ENCODE data around the gene MS4A15.

The MS4A15 gene

DNA sequence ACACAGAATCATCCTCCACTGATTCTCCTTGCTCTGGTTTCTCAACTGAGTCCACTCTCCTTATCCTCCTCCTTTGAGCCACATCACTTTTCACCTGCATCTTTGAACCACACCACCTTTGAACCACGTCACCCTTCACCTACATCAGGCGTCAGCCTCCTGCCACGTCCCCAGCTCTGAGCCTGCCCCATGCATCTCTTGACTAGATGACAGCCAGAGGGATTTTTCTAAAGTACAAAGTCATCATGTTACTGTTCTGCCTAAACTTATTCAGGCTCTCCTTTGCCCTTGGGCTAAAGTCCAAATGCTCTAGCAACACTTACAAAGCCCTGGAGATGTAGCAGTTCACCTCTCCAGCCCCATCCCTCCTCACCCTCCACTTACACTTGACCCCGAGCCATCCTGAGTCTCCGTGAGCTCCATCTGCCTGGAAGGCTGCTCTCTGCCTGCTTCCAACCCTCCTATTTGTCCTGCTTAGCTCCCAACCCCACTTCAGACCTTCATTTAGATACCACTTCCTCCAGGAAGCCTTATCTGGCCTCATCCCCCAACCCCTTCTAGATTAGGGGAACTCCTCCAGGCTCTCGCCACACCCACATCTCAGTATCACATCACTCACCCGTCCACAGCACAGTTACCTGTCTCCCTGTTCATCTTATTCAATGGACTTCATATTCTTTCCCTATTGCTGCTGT, 24.8 kb downstream of the MS4A15 start:
- DNase-seq (ENCODE audit: low spot score in 2 of 2) (no peak), ATAC-seq (no peak)
- Mint-ChIP-seq H3K36me3 (no peaks in the 10 kb centered on the region), H3K4me3 (no peak overlapping the region), H3K27ac (no peak overlapping the region), H3K4me1 (no peaks in the 10 kb centered on the region), H3K9me3 (no peaks in the 10 kb centered on the region)

DNA sequence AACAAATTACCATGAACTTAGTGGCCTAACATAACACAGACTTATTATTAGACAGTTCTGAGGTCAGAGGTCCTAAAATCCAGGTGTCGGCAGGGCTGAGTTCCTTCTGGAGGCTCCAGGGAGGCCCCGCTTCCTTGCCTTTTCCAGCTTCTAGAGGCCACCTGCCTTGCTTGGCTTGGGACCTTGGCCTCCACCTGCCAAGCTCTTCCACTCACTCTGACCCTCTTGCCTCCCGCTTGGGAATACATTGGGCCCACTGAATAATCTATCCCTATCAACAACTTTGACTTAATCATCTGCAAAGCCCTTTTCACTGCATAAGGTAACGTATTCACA, 25.3 kb downstream of the MS4A15 start:
- Mint-ChIP-seq H3K27ac (no peak overlapping the region), H3K36me3 (no peaks in the 10 kb centered on the region), H3K4me3 (no peak overlapping the region), H3K4me1 (no peaks in the 10 kb centered on the region), H3K9me3 (no peaks in the 10 kb centered on the region)
- DNase-seq (ENCODE audit: low spot score in 2 of 2) (no peak), ATAC-seq (no peak)

DNA sequence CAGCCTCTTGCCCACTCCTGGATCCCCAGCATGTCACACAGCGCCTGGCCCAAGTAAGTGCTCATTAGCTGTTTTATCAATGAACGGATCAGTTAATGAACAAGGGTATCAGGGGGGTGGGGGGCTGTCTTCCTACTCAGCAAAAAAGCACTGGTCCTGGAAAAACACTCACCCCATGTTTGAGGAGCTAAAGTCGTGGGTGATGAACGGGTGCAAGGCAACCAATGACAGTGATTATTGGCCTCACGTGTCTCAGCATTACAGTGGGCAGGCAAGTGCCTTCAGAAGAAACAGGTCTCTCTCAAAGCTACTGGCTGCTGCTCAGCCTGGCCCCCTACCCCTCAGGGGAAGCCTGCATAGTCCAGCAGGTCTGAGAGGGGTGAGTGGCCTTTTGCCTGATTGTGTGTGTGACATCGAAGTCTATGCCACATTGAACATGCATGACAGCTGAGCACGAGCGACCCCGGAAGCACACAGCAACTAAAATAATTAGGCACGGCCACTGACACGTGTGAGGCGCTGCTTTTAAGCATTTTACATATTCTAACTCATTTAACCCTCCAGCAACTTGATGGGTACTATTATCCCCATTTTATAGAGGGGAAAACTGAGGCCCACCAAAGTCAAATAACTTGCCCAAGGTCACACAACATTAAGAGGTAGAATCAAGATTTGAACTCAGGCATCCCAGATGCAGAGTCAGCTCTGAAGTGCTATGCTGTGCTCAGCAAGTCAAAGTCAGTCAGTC, 25.9 kb downstream of the MS4A15 start:
- DNase-seq (ENCODE audit: low spot score in 2 of 2), result no peak
- no peak overlapping the region for H3K27ac Mint-ChIP-seq
- H3K36me3 Mint-ChIP-seq, result no peaks in the 10 kb centered on the region
- no peak overlapping the region for H3K4me3 Mint-ChIP-seq
- ATAC-seq, result no peak
- no peaks in the 10 kb centered on the region for H3K9me3 Mint-ChIP-seq
- no peaks in the 10 kb centered on the region for H3K4me1 Mint-ChIP-seq

DNA sequence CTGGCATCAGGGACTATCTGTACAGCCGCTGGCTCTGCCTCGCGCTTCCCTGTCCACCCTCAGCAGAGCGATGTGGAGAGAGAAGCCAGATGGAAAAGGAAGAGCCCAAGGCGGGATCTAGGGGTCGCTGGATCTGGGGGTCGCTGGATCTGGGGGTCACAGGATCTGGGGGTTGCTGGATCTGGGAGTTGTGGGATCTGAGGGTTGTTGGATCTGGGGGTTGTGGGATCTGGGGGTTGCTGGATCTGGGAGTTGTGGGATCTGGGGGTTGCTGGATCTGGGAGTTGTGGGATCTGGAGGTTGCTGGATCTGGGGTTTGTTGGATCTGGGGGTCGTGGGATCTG, 26.4 kb downstream of the MS4A15 start:
- Mint-ChIP-seq H3K4me1 (no peaks in the 10 kb centered on the region), H3K4me3 (no peak overlapping the region), H3K27ac (no peak overlapping the region), H3K9me3 (no peaks in the 10 kb centered on the region), H3K36me3 (no peaks in the 10 kb centered on the region)
- ATAC-seq (no peak), DNase-seq (ENCODE audit: low spot score in 2 of 2) (no peak)

DNA sequence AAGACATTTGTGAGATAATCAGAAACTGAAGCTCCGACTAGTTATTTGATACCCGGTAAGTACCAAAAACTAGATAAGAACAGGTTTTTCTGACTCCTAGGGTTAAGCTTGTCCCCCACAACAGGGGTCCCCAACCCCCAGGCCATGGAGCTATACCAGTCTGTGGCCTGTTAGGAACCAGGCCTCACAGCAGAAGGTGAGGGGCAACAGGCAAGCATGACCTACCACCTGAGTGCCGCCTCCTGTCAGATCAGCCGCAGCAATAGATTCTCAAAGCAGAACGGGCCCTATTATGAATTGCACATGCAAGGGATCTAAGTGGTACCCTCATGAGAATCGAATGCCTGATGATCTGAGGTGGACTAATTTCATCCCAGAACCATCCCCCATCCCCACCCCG, 27.2 kb downstream of the MS4A15 start:
- Mint-ChIP-seq H3K36me3 (no peaks in the 10 kb centered on the region), H3K9me3 (no peaks in the 10 kb centered on the region), H3K4me3 (no peak overlapping the region), H3K27ac (no peak overlapping the region), H3K4me1 (no peaks in the 10 kb centered on the region)
- no peak for ATAC-seq
- DNase-seq (ENCODE audit: low spot score in 2 of 2), result no peak

DNA sequence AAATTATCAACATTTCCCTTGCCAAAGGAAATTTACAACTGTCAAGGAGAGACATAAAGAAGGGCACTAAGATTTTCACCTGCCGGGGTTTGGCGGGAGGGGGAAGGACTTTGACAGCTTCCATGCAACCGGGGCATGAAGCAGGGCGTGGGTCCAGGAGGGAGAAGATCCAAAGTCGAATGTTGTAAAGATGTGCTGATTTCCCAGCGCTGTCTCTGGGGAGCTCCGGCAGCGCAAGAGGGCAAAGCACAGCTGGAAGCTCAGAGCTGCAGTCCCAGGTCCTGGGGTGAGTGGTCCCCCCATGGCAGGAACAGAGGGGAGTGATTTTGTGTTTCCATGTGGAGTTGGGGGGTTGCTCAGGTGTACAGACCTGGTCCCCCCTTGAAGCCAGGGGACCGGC, 28.5 kb downstream of the MS4A15 start, which contains the start of gene MS4A10:
MS4A10 (plus strand) TSS at position 198 of the 400 bp plus-strand sequence. CDS start 5,003 bp downstream, outside the sequence.
- Mint-ChIP-seq H3K36me3 (no peaks in the 10 kb centered on the region), H3K4me1 (no peaks in the 10 kb centered on the region), H3K4me3 (no peak within 1 kb of the TSS), H3K9me3 (no peaks in the 10 kb centered on the region), H3K27ac (no peak within 1 kb of the TSS)
- DNase-seq (ENCODE audit: low spot score in 2 of 2) (no peak), ATAC-seq (no peak)

DNA sequence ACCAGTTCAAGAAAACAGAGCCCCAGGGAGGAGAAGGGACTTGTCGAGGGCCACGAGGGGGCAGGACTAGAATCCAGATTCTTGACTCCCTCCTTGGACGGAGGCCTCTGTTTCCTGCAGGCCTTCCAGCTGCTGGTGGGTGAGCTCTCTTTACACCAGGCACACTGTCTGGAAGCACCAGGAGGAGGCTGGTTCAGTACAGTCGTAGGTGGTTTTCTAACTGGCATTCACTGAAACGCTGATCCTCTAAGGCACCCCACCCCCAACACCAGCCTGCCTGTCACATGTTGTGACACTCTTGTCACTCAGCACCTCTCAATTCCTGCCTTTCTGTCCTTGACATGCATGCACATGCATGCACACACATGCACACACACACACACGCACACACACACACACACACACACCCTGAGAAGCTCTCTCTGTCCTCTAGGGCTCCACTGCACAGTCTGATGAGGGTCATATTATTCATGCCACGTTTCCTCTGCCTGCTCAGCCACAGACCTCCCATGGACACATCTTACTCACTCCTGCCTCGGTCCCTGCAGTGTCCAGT, 29.2 kb downstream of the MS4A15 start:
- no peaks in the 10 kb centered on the region for H3K4me1 Mint-ChIP-seq
- H3K27ac Mint-ChIP-seq, result no peak overlapping the region
- no peak overlapping the region for H3K4me3 Mint-ChIP-seq
- DNase-seq (ENCODE audit: low spot score in 2 of 2), result no peak
- no peaks in the 10 kb centered on the region for H3K36me3 Mint-ChIP-seq
- H3K9me3 Mint-ChIP-seq, result no peaks in the 10 kb centered on the region
- no peak for ATAC-seq

DNA sequence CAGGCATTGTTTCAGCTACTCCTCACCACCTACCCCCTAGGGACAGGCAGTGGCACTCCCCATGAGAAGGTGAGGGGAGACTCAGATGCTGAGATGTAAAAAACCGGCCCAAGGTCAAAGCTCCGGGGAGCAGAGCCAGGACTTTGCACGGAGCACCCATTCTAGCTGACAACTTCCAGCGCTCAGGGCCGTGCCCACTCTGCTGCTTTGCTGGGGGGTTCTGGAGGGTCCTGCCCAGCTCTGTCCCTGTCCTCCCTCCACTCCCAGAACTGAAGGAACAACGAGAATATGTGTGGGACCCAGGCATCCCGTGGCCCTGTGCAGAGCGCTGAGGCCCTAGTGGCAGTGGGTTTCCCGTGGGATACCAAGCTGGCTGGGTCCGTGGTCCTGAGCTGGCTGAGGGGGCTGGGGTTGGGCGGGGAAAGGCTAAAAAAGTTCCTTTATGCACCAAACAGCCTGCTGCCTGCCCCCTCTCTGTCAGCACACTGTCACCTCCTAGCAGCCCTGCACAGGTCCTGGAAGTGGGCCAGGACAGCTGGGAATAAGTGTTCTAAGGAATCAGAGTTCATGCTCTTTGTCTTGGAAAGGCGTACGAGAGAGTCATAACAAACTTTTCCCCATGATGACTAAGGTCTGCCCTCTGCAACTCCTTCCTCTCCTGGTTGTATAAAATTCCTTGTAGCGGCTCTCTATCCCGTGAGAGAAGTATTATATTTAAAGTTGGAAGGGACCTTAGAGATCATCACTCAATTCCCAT, 30.3 kb downstream of the MS4A15 start:
- H3K9me3 Mint-ChIP-seq, result no peaks in the 10 kb centered on the region
- no peaks in the 10 kb centered on the region for H3K36me3 Mint-ChIP-seq
- ATAC-seq, result no peak
- H3K27ac Mint-ChIP-seq, result no peak overlapping the region
- no peaks in the 10 kb centered on the region for H3K4me1 Mint-ChIP-seq
- no peak for DNase-seq (ENCODE audit: low spot score in 2 of 2)
- no peak overlapping the region for H3K4me3 Mint-ChIP-seq

DNA sequence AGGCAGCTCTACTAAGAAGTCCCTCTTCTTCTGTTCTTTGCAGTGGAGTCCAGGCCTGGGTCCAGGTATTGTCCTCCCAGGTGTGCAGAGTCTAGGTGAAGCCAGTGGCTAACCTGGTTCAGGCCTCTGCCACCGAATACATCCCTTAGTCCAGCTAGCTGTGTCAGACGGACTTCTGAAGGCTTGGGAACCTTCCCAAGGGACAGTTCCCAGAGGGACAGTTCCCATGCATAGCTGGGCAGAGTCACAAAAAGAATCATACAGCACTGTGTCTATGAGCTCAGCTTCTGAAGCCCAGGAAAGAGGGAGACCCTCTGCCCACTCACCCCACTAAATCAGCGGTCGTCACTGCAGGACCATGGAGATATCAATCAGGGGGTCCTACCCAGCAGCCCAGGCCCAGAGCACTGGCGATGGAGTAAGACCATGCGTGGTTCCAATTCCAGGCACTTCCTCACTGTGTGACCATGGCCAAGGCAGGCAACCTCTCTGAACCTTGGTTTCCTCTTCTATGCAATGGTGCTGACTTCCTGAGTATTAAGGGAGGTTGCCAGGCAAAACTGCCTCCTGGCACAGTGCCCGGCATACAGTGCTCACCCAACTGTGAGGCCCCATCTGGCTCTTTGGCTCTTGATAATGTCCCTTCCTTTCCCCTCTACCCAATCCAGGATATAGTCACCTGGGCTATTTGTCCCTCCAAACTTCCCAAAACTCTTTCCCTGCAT, 31.9 kb downstream of the MS4A15 start:
- no peak for ATAC-seq
- H3K9me3 Mint-ChIP-seq, result no peaks in the 10 kb centered on the region
- no peak overlapping the region for H3K4me3 Mint-ChIP-seq
- DNase-seq (ENCODE audit: low spot score in 2 of 2), result no peak
- H3K27ac Mint-ChIP-seq, result no peak overlapping the region
- H3K36me3 Mint-ChIP-seq, result no peaks in the 10 kb centered on the region
- H3K4me1 Mint-ChIP-seq, result no peaks in the 10 kb centered on the region

DNA sequence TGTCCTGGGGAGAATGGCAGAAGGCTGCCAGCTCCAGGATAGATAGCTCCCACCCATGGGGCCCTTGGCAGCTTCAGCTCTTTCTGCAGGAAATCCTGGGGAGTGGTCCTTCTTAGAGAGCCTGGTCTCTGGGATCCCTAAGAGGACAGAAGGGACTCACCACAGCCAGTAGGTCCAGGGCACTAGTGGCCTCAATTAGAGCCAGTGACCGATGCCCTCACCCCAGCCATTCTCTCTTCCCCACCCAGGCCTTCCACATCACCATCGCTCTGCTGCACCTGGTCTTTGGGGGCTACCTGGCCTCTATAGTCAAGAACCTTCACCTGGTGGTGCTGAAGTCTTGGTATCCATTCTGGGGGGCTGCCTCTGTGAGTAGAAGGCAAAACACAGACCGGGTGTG, 34.1 kb downstream of the MS4A15 start:
- H3K9me3 Mint-ChIP-seq, result no peaks in the 10 kb centered on the region
- no peak for DNase-seq (ENCODE audit: low spot score in 2 of 2)
- no peaks in the 10 kb centered on the region for H3K36me3 Mint-ChIP-seq
- no peaks in the 10 kb centered on the region for H3K4me1 Mint-ChIP-seq
- no peak overlapping the region for H3K27ac Mint-ChIP-seq
- no peak overlapping the region for H3K4me3 Mint-ChIP-seq
- no peak for ATAC-seq

DNA sequence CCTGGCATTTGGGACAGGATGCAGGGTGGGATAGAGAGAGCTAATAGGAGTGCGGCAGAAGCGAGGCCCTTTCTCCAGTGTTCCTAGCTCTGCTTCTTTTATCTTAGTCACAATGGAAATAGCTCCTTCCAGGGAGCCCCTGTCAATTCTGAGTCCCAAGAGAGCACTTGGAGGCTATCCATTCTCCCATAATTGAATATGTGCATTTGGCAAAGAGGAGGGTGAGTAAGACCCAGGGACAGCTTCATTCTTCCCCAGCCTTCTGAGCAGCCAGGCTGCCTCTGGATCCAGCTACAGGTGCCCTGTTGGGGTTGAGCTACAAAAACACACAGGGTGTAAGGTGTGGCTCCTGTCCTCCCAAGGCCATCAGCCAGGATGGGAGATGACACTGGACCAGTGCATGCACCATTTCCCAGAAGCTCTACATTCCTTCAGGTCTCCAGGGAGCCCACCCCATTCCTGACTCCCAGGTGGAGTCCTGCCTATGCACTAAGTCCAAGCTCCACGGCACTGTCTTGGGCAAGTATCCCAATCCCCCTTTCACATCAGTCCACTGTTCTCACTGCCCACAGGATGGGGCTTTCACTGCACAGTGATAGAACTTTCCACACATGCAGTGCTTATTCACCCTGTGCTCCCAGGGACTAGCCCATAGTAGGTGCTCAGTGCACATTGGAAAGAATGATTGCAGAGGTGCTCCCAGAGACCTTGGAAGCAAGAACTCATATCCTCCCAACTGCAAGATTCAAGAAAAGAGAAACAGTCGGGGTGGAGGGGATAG, 34.7 kb downstream of the MS4A15 start:
- Mint-ChIP-seq H3K4me3 (no peak overlapping the region), H3K27ac (no peak overlapping the region), H3K36me3 (no peaks in the 10 kb centered on the region), H3K4me1 (no peaks in the 10 kb centered on the region), H3K9me3 (no peaks in the 10 kb centered on the region)
- DNase-seq (ENCODE audit: low spot score in 2 of 2), result no peak
- ATAC-seq, result no peak

DNA sequence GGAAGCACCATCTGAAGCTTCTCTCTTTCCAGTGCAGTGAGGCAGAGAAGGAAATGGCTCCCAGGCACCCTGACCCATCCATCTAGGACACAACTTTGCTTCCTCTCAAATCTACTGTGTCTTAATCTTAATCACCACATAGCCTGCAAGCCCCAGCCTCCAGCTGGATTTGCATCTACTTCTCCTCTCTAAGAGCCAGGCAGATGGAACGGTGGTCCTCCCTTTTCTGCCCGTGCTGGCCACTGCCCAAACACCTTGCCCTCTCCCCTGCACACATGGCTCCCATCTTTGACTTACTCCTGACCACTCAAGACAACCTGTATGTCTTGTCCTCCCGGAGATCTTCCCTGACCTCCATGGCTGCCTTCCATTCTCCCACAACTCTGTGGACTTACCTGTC, 35.9 kb downstream of the MS4A15 start:
- no peak overlapping the region for H3K27ac Mint-ChIP-seq
- no peaks in the 10 kb centered on the region for H3K9me3 Mint-ChIP-seq

DNA sequence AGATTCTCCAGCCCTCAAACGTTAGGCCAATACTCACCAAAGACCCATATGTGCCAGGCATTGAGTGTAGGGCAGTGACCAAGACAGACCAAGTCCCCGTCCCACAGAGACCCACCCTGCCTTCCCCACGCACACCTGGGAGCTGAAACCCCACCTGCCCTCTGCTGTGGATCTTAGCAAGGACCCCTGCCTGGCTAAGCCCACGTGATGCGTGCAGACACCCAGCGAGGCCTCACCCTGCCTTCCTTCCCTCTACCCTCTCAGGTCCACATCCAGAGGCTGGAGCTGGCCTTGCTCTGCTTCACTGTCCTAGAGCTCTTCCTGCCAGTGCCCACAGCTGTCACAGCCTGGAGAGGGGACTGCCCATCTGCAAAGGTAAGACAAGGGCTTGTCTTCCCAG, 38.6 kb downstream of the MS4A15 start:
- Mint-ChIP-seq H3K4me3 (no peak overlapping the region), H3K27ac (no peak overlapping the region), H3K4me1 (peaks cover 5% of the 10 kb centered on the region), H3K9me3 (no peaks in the 10 kb centered on the region), H3K36me3 (no peaks in the 10 kb centered on the region)
- ATAC-seq (no peak), DNase-seq (ENCODE audit: low spot score in 2 of 2) (no peak)

More for the DNA sequence above, 35.9 kb downstream of the MS4A15 start:
- no peak for ATAC-seq
- Mint-ChIP-seq H3K4me3 (no peak overlapping the region), H3K4me1 (no peaks in the 10 kb centered on the region), H3K36me3 (no peaks in the 10 kb centered on the region)
- no peak for DNase-seq (ENCODE audit: low spot score in 2 of 2)

DNA sequence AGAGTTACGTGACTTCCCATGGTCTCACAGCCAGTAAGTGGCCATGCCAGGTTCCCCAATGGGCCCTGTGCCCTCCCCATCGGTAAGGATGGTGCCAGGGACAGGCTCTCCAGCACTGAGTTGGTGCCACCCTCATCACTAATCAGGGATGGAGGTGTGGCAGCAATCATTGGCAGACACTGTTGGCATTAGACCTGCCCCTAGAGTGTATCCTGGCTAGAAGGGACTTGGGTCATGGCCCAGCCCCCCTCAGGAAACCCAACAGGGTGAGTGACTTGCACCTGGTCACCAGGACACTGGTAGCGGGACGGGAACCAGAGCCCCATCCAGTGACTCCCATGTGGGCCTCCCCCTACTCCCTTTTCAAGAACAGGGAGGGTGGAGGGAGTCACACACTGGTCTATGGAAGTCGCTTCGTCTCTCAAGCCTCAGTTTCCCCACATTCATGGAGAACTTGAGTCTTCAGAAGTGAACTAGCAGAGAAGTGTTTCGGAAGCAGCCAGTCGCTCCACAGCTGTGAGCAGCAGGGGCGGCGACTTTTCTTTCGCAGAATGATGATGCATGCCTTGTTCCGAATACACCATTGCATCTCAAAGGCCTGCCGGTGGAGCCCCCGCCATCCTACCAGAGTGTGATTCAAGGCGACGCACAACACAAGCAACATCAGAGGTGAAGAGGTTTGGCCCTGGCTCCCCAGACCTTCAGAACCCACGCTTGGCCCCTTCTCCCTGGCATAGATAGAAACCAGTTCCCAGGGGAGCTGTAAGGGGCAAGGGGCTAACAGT, 41.4 kb downstream of the MS4A15 start:
- ATAC-seq, result no peak
- Mint-ChIP-seq H3K4me1 (peaks cover 5% of the 10 kb centered on the region), H3K4me3 (no peak overlapping the region), H3K27ac (no peak overlapping the region), H3K9me3 (no peaks in the 10 kb centered on the region), H3K36me3 (no peaks in the 10 kb centered on the region)
- DNase-seq (ENCODE audit: low spot score in 2 of 2), result no peak

Data from stimulated activated effector memory CD8-positive, alpha-beta T cell treated with anti-CD3 and anti-CD28 coated beads, Interleukin-12 subunit alpha, Interleukin-12 subunit beta, amount 100 ng/mL, for 72 hours (primary cell).